B cell (primary cell): ENCODE measurements around the gene C1QBP.

ENCODE experiments used
- CTCF ChIP-seq: fragments of 200-600 bp; IDR thresholded peaks from one replicate; pipeline ENCODE4 v1.8.0; 2022; ENCODE audit warnings: antibody characterized with exemption, mild to moderate bottlenecking
- EZH2 ChIP-seq: IDR thresholded peaks from 2 replicates; pipeline ENCODE4 v1.6.1; 2012; ENCODE audit warnings: borderline replicate concordance, low read depth, mild to moderate bottlenecking, moderate library complexity, low read length; ENCODE audit not compliant: insufficient read depth, poor library complexity, severe bottlenecking

- TF ChIP-seq CTCF (no peak), EZH2 (no peak)
These were observed 8.4 kb downstream of the C1QBP start for GRCh38 chr17:5430413-5430999.
